Neural cell (in vitro differentiated cells): ENCODE measurements around the gene PNRC2. TPM values are rescaled to one million over a fixed set of nuclear protein-coding genes. Genes with fewer than 3 reads are reported as not detected.

Experiments
- H2AFZ ChIP-seq: fragments of 200-600, 300-800 bp; sonication (generic), shearing (Covaris generic); 2 replicates; pipeline ENCODE4 v1.6.0; 2014; ENCODE audit warnings: low read depth, mild to moderate bottlenecking, antibody characterized with exemption, low read length, moderate library complexity
- H3F3A ChIP-seq: fragments of 200-600 bp; shearing (Covaris generic); 2 replicates; pipeline ENCODE4 v1.6.1; 2016; ENCODE audit warnings: mild to moderate bottlenecking, moderate library complexity, mixed read lengths, antibody characterized with exemption, low read length; ENCODE audit not compliant: insufficient read depth, poor library complexity, severe bottlenecking
- H3K27ac ChIP-seq: fragments of 200-600, 300-800 bp; sonication (generic), shearing (Covaris generic); 2 replicates; pipeline ENCODE4 v1.5.1; 2014; ENCODE audit warnings: mild to moderate bottlenecking, low read length, moderate library complexity
- H3K27me3 ChIP-seq: fragments of 300-800, 200-600 bp; sonication (generic), shearing (Covaris generic); 2 replicates; pipeline ENCODE4 v1.6.0; 2014; ENCODE audit warnings: mild to moderate bottlenecking, low read depth, low read length, moderate library complexity; ENCODE audit not compliant: insufficient read depth
- H3K36me3 ChIP-seq: fragments of 300-800, 200-600 bp; sonication (generic), shearing (Covaris generic); 2 replicates; pipeline ENCODE4 v1.5.1; 2014; ENCODE audit warnings: mild to moderate bottlenecking, antibody characterized with exemption, low read length, moderate library complexity; ENCODE audit not compliant: insufficient read depth
- H3K4me2 ChIP-seq: fragments of 300-800, 200-600 bp; sonication (generic), shearing (Covaris generic); 2 replicates; pipeline ENCODE4 v1.6.0; 2014; ENCODE audit warnings: mild to moderate bottlenecking, low read length
- H3K4me3 ChIP-seq: fragments of 300-800, 200-600 bp; sonication (generic), shearing (Covaris generic); 2 replicates; pipeline ENCODE4 v1.5.1; 2014; ENCODE audit warnings: mild to moderate bottlenecking, low read length, moderate library complexity
- H3K79me2 ChIP-seq: fragments of 200-600 bp; shearing (Covaris generic); replicated peaks from 2 replicates; pipeline ENCODE4 v1.6.0; 2014; ENCODE audit warnings: mild to moderate bottlenecking, low read length, moderate library complexity; ENCODE audit not compliant: insufficient read depth
- H3K9ac ChIP-seq: fragments of 300-800, 200-600 bp; sonication (generic), shearing (Covaris generic); 2 replicates; pipeline ENCODE4 v1.6.1; 2016; ENCODE audit warnings: mild to moderate bottlenecking, low read length, mixed read lengths
- H3K9me2 ChIP-seq: fragments of 200-600 bp; shearing (Covaris generic); 2 replicates; pipeline ENCODE4 v1.6.1; 2016; ENCODE audit warnings: mild to moderate bottlenecking, low read length, mixed read lengths; ENCODE audit not compliant: insufficient read depth
- H3K9me3 ChIP-seq: fragments of 200-600, 300-800 bp; sonication (generic), shearing (Covaris generic); 2 replicates; pipeline ENCODE4 v1.6.1; 2016; ENCODE audit warnings: mild to moderate bottlenecking, mixed run types, low read length, moderate library complexity, mixed read lengths
- H4K20me1 ChIP-seq: fragments of 200-600 bp; shearing (Covaris generic); 2 replicates; pipeline ENCODE4 v1.6.1; 2016; ENCODE audit warnings: mild to moderate bottlenecking, mixed run types; ENCODE audit not compliant: insufficient read depth
- EP300 ChIP-seq: fragments of 450-650 bp; conservative IDR thresholded peaks from 2 replicates; pipeline ENCODE4 v1.6.1; 2014; ENCODE audit warnings: antibody characterized with exemption, mild to moderate bottlenecking, moderate library complexity; ENCODE audit not compliant: poor library complexity, severe bottlenecking
- EZH2 ChIP-seq: fragments of 200-600, 300-800 bp; shearing (Covaris generic), sonication (generic); IDR thresholded peaks from 2 replicates; pipeline ENCODE4 v1.6.1; 2014; ENCODE audit warnings: antibody characterized with exemption, low read length, borderline replicate concordance, mild to moderate bottlenecking; ENCODE audit not compliant: insufficient read depth, poor library complexity, severe bottlenecking
- MXI1 ChIP-seq: fragments of 450-650 bp; conservative IDR thresholded peaks from 2 replicates; pipeline ENCODE4 v1.6.1; 2014; ENCODE audit warnings: antibody characterized with exemption, mild to moderate bottlenecking; ENCODE audit not compliant: poor library complexity, severe bottlenecking
- POLR2AphosphoS5 ChIP-seq: IDR thresholded peaks from 2 replicates; pipeline ENCODE4 v1.6.1; 2012
- RAD21 ChIP-seq: fragments of 450-650 bp; conservative IDR thresholded peaks from 2 replicates; pipeline ENCODE4 v1.6.1; 2014; ENCODE audit warnings: antibody characterized with exemption, mild to moderate bottlenecking, moderate library complexity
- SMC3 ChIP-seq: fragments of 450-650 bp; conservative IDR thresholded peaks from 2 replicates; pipeline ENCODE4 v1.6.1; 2014; ENCODE audit warnings: antibody characterized with exemption, mild to moderate bottlenecking, moderate library complexity; ENCODE audit not compliant: poor library complexity
- TAF1 ChIP-seq: IDR thresholded peaks from 2 replicates; pipeline ENCODE4 v1.6.1; 2012; ENCODE audit warnings: low read depth
- polyA plus RNA-seq: library from polyadenylated mRNA; depleted of rRNA; stranded (reverse); fragments of >200 nt; gene quantifications from 2 replicates; pipeline ENCODE4 v1.2.3, GENCODE V29; 2014
- TF ChIP-seq, protein P1 (sequence below): fragments of 450-650 bp; IDR thresholded peaks from 2 replicates; pipeline ENCODE4 v1.5.1; 2014; ENCODE audit warnings: antibody characterized with exemption, mild to moderate bottlenecking, moderate library complexity; ENCODE audit not compliant: poor library complexity, severe bottlenecking
- TF ChIP-seq, protein P2 (sequence below): IDR thresholded peaks from 2 replicates; pipeline ENCODE4 v1.6.1; 2012; ENCODE audit warnings: borderline replicate concordance

The PNRC2 gene
- polyA plus RNA-seq, 1 donor from 2014 or later, result 97.1 TPM

- H3F3A ChIP-seq, result no peaks in the 10 kb centered on the region
- peak overlapping the region; percentile 96 for H3K9ac ChIP-seq
- H3K79me2 ChIP-seq, result peaks cover 21% of the 10 kb centered on the region
- H3K36me3 ChIP-seq, result peaks cover 8% of the 10 kb centered on the region
- peak overlapping the region; percentile 84 for H3K4me2 ChIP-seq
- no peaks in the 10 kb centered on the region for H3K9me2 ChIP-seq
- H3K27ac ChIP-seq, result peak overlapping the region; percentile 99
- H3K9me3 ChIP-seq, result no peaks in the 10 kb centered on the region
- peak overlapping the region; percentile 94 for H3K4me3 ChIP-seq
- no peaks in the 10 kb centered on the region for H4K20me1 ChIP-seq
- peak overlapping the region; percentile 80 for H2AFZ ChIP-seq
- no peaks in the 10 kb centered on the region for H3K27me3 ChIP-seq
- TF ChIP-seq, protein P1, sequence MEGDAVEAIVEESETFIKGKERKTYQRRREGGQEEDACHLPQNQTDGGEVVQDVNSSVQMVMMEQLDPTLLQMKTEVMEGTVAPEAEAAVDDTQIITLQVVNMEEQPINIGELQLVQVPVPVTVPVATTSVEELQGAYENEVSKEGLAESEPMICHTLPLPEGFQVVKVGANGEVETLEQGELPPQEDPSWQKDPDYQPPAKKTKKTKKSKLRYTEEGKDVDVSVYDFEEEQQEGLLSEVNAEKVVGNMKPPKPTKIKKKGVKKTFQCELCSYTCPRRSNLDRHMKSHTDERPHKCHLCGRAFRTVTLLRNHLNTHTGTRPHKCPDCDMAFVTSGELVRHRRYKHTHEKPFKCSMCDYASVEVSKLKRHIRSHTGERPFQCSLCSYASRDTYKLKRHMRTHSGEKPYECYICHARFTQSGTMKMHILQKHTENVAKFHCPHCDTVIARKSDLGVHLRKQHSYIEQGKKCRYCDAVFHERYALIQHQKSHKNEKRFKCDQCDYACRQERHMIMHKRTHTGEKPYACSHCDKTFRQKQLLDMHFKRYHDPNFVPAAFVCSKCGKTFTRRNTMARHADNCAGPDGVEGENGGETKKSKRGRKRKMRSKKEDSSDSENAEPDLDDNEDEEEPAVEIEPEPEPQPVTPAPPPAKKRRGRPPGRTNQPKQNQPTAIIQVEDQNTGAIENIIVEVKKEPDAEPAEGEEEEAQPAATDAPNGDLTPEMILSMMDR, result no peak
- no peak for TF ChIP-seq MXI1
- TF ChIP-seq, protein P2, sequence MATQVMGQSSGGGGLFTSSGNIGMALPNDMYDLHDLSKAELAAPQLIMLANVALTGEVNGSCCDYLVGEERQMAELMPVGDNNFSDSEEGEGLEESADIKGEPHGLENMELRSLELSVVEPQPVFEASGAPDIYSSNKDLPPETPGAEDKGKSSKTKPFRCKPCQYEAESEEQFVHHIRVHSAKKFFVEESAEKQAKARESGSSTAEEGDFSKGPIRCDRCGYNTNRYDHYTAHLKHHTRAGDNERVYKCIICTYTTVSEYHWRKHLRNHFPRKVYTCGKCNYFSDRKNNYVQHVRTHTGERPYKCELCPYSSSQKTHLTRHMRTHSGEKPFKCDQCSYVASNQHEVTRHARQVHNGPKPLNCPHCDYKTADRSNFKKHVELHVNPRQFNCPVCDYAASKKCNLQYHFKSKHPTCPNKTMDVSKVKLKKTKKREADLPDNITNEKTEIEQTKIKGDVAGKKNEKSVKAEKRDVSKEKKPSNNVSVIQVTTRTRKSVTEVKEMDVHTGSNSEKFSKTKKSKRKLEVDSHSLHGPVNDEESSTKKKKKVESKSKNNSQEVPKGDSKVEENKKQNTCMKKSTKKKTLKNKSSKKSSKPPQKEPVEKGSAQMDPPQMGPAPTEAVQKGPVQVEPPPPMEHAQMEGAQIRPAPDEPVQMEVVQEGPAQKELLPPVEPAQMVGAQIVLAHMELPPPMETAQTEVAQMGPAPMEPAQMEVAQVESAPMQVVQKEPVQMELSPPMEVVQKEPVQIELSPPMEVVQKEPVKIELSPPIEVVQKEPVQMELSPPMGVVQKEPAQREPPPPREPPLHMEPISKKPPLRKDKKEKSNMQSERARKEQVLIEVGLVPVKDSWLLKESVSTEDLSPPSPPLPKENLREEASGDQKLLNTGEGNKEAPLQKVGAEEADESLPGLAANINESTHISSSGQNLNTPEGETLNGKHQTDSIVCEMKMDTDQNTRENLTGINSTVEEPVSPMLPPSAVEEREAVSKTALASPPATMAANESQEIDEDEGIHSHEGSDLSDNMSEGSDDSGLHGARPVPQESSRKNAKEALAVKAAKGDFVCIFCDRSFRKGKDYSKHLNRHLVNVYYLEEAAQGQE, result no peak
- TF ChIP-seq RAD21, result no peak
- TF ChIP-seq TAF1, result no peak
- TF ChIP-seq POLR2AphosphoS5, result no peak
- no peak for TF ChIP-seq EP300
- TF ChIP-seq SMC3, result no peak
- no peak for TF ChIP-seq EZH2
These were observed 693 bp upstream of the PNRC2 start for GRCh38 chr1:23958810-23959460.

DNA sequence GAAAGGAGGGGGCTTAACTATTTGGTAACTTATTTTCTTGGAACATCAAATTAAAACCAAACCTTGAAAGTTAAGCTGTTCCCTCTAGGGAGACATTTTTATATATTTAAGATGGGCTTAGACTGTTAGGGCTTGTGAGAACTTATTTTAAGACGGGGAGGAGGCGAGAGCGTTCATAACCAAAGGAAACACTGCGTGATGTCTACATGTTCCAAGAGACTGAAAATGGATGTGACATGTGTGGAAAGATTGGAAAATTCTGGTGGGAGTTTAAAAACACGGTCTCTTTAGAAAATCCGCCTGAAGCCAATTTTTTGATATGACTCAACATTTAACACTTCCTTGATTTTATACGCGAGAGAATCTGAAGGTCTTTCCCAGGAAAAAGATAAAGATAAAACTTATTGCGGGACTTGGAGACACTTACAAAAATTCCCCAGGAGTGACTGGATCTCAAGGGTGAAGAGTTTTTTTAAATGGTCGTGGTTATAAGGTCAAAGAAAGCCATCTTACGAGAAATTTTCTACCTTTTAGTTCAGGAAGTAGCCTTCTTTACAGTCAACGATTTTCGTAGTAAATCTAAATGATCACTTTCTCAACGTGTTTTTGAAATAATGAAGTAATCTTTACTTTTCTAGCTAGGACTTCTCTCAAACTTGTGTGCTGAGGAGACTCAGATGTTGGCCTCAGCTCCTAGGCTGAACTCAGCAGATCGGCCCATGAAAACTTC lies 828 bp downstream of the PNRC2 start:
- peak overlapping the region; percentile 80 for H2AFZ ChIP-seq
- no peaks in the 10 kb centered on the region for H3K27me3 ChIP-seq
- H3K9me3 ChIP-seq, result no peaks in the 10 kb centered on the region
- TF ChIP-seq EZH2 (no peak), POLR2AphosphoS5 (no peak), TAF1 (no peak), SMC3 (no peak), EP300 (no peak), MXI1 (no peak), RAD21 (no peak)
- TF ChIP-seq, protein P1, result no peak
- TF ChIP-seq, protein P2, result no peak
- peaks cover 26% of the 10 kb centered on the region for H3K79me2 ChIP-seq
- H3K9ac ChIP-seq, result peak overlapping the region; percentile 96
- peak overlapping the region; percentile 94 for H3K4me3 ChIP-seq
- no peaks in the 10 kb centered on the region for H3K9me2 ChIP-seq
- H3K36me3 ChIP-seq, result peaks cover 18% of the 10 kb centered on the region
- no peaks in the 10 kb centered on the region for H3F3A ChIP-seq
- peak overlapping the region; percentile 77 for H3K4me2 ChIP-seq
- H4K20me1 ChIP-seq, result no peaks in the 10 kb centered on the region
- H3K27ac ChIP-seq, result peak overlapping the region; percentile 99
